Kasumi-1 (cell line): ENCODE results near the gene COL5A2.

ENCODE experiments used
- DNase-seq, 2 experiments: peaks; one replicate each; lab custom pipeline; 2025; lab: John Stamatoyannopoulos, UW

COL5A2 gene

DNA sequence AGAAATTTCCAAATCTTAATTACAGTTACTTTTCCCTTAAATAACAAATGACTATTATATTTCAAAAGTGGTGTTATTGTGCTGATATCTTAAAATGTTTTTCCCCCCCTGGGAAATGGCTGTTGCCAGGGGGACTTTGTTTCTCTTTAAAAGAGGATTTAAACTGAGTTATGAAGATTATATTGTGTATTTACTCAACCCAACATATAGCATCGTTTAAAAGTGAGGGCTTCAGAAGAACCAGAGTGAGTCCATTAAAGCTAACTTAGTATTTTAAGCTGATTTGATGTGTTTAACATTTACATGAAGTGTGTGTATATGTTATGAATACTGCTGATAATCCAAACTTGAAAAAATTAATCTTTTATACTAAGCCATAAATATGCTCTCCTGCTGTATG, 81.6 kb downstream of the COL5A2 start:
- DNase-seq, result no peak

DNA sequence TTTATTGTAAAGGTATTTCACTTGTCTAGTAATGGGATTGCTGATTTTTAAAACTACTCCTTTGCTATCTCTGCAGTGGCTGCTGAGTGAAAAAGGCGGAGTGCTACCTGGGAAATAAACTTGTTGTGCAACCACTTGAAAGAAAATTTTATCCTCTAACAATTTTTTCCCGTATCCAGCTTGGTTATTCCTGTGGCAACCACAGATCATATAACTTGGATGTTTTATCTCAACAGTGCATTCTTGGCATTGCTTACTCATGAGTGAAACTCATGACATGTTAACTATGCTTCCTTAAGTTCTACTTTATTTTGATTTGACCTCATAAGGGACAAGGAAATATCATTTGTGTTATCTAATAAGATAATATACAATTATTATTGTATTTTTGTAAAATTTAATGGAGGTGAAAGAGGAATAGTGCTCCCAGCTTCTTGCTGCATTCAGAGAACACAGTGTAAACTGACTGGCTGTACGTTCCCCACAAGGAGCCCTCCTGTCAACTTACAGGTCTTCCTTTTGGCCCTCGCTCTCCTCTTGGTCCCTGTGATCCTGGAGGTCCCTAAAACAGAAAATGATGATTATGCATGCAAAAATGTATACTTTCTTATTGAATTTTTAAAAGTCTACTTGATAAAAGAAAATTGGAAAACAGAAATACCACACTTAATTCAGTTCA, 82.7 kb downstream of the COL5A2 start:
- no peak for DNase-seq

DNA sequence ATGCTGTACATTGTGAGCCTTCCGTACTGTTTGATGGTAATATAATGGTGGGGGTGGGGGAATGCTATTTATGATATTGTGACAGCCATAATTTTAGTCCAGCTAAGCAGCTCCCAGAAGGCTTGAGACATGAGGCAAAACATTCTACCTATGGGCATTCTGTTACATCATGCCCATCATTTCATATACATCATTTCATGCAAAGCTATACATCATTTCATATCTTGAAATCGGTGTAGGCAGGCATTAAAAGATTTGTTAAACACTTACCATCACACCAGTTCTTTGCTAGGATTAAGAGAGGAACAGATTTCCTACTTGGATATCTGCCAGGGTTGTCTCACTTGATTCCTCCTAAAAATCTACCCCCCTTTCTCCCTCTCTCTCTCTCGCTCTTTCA, 84.5 kb downstream of the COL5A2 start:
- DNase-seq, result no peak

DNA sequence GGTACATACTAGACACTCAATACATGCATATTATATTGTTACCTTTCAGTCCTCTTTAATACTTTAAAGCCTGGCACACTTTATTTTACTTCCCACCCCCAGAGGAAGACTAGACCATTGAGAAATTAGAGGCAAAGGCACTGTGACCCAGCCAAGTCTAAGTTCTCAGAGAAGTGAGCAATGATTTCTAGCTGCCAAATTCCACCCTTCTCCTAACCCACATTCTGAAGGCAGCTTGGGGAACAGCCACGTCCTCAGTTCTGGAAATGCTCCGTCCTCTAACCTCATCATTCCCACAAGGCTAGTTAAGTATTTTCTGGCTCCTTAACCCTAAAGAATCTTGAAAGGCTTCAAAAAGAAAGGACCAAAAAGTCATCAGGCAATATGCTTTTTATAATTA, 86.6 kb downstream of the COL5A2 start:
- DNase-seq, result no peak

DNA sequence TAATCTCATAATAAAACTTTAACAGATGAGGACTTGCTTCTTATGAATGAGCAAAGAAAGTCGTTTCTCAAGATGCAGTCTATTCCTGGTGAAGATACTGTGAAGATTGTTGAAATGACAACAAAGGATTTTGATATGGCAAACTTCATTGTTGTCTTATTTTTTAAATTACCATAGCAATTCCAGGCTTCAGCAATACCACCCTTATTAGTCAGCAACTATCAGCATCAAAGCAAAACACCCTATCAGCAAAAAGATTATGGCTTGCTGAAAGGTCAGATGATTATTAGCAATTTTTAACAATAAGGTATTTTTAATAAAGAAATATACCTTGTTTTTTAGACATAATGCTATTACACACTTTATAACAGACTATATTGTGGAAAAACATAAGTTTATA, 88.3 kb downstream of the COL5A2 start:
- no peak for DNase-seq

DNA sequence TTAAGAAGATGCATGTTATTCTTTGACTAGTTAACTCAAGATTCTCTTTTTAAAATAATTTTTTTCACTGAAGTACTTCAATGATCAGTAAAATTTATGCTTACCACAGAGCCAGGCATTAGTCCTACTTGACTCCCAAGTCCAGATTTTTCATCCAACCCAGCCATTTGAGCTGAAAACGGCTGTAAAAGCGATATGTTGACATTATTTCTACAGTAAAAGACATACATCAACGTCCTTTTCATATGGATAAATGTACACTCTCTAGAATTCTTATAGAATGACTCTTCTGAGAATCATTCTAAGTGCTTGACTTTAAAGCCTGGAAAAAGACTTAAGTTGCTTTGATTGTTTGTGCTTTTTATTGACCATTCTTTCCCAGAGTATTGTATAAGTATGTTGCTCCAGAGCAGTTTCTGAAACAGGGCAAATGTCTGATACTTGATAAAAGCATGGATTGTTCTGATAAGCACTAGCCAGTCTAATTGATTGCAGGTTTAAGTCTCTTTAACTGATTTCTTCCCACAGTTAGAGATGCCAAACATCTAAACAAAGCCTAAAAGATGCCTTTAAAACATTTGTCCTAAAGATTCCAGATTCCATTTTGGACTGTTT, 90.9 kb downstream of the COL5A2 start:
- DNase-seq, result no peak

DNA sequence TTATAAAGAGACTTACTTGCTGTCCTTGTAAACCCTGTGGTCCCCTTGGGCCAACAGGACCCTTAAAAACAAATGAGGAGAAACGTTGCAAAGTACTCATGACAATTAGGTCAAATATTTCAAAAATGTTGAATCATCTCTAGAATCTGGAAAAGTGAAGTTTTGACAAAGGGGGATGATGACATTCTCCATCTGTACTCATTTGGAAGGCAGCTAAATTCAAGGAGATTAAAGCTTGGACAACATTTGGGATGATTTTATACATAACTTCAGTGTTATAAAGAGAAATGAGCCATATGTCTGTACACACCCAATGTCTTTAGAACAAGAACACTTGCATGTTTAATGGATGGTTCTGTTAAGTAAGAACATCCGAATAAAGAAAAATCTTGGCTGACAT, 92.9 kb downstream of the COL5A2 start:
- no peak for DNase-seq

DNA sequence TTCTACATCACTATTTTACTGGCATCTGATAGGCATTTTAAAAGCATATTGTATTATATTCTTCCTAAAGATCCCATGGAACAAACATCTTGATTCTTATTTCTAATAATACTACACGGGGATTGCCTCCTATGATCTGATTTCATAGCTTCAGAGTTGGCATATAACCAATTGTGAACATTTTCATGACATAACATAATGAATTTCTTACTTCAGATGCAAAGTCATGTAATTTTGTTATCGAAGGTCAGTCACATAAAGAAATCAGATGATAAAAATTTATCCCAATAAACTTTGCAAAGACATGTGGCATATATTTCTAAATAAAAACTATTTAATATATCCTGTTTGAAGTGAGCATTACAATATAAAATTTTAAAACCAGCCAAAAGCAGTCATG, 93.3 kb downstream of the COL5A2 start:
- no peak for DNase-seq

DNA sequence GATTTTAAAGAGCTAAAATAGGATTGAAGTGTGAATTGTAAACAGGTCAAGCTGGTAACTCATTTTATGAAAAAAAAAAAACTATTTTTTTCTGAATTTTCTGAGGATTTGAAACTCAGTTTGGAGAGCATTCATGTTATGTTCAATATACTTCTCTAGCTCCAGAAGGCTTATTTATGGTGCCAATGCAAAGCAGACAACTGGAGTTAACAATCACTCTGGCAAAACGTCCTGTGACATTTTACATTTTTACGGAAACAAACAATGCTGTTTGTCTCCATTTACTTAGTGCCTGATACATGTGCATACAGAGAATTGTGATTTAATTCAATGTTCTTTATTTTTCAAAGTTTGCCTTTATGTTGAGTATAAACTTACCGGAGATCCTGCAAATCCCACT, 96.0 kb downstream of the COL5A2 start:
- DNase-seq, result no peak

DNA sequence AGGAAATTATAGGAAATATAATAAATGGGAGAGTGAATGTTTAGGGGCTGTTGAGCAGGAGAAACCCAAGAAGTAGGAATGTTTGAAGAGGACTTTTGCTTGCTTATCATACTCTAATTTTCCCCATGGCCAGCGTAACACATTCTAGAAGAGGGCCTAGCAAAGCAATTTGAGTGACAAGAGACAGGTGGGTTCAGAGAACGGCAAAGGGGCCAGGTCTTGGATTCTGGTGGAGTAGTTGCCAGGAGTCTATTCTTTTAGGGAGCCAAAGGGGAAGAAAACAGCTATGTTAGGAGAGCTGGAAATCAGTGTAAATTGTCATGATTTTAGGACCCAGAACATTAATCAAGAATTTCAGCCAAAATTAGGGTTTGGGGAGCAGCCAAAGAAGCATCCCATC, 96.5 kb downstream of the COL5A2 start:
- no peak for DNase-seq

DNA sequence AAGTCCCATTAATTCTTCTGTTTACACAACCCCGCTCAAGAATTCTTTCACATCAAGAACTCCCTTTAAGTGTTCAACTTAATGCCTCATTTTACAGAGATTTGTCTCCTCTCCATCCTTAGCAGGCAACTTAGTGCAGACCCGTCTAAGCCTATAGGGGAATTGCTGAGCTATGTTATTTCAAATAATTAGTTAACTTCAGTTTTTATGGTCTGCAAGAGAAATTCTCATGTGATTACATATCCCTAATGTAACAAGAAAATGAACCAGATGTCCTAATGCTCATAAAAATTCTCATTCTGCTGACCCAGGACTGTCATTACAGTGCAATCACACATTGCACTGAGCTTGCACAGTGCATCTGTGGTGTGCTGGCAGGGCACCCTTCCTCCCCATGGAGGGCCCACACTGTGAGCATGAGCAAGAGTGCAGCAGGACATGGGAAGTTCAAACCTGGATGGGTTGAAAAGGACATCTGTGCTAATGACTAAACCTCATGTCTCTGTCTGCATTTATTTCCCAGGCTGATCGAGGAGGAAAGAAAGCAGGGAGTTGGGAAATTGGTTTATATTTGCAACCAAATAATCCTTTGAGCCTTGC, 97.1 kb downstream of the COL5A2 start:
- no peak for DNase-seq

DNA sequence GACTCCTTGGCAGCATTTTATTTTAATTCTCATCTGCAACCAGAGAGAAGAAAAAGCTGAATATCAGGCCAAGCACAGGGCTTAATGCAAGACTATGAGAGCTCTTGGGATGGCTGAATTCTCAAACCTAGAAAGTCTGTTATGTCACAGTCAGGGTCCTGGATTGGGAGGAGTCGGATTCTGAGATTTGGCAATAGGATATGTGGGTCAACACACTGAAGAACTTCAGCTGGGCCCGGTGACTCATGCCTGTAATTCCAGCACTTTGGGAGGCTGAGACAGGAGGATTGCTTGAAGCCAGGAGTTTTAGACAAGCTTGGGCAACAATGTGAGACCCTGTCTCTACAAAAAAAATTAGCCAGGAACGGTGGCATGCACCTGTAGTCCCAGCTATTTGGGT, 103.0 kb downstream of the COL5A2 start:
- DNase-seq, result no peak

DNA sequence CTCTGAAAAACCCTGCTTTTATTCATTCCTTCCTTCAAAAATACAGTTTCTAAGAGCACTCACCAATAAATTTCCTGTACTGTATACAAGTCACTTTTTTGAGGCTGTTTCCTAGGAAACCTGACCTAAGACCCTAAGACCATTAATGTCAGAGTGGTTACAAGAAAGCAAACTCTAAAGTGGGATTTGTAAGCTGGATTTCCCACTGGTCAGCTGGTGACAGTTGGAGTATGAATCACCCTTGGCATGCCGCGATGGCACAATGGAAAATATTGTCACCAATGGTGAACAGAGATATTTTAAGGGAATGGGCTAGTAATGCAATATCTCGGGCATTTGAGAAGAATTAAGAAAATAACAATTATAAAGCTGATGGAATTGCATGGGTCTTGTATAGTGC, 103.4 kb downstream of the COL5A2 start:
- DNase-seq, result no peak

DNA sequence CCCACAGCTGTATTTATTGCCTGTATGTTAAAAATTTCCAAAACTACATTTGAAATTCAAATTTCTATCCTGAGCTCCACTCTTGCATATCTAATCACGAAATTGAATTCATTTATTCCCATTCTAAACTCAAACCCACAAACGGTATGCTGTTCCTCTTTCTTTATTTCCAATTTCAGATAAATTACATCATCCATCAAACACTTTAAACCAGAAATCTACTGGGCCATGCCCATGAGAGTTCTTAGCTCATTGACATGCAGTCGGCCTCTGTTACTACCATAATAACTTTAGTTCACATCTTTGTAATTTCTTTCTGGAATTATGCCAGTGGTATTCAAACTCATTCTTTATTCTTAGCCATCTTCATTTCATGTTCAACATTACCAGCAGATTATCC, 105.1 kb downstream of the COL5A2 start:
- DNase-seq, result no peak

DNA sequence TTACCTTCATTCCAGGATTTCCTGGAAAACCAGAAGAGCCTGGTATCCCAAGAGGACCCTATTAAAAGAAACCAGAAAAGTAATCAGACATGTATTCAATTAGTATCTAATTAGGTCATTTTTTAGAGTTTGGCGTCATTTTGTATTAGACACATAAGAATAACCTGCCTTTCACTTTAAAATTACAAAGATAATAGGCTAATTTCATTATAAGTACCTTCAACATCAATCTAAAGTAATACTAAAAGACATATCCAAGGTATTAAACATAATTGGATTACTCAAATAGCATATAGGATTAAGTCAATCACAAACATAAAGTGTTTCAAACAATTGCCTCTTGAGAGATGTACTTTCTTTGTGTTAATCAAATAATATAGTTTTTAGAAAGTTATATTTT, 107.5 kb downstream of the COL5A2 start:
- no peak for DNase-seq

DNA sequence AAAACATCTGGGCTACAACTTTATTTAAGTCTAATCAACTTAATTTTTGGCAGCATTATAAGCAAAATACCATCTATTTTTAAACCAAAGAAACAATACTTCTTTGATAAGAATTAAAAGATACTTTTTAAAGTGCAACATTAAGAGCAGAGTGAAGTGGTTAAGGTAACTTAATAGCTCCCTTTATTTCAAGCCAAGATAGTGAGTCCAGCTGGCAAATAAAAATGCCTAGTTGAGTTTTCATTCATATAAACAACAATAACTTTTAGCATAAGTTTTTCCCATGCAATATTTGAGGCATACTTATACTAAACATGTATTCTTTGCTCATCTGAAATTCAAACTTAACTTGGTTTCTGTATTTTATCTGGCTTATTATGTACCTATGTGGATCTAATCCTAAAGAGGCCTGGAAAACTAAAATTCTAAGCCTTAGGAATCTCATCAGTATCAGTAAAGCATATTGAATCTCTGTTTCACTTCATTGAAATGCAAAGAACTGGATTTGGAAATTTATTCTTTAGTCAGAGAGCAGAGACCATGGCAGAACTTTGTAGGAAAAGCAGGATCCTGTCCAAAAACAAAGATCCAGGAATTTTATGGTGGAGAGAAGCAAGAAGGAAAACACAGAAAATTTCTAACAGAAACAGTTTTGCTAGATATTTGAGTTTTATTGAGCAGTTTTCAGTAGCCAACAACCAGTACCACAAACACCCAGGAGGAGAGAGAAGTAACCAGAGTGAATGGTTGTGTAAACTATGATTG, 109.5 kb downstream of the COL5A2 start:
- DNase-seq, result no peak

DNA sequence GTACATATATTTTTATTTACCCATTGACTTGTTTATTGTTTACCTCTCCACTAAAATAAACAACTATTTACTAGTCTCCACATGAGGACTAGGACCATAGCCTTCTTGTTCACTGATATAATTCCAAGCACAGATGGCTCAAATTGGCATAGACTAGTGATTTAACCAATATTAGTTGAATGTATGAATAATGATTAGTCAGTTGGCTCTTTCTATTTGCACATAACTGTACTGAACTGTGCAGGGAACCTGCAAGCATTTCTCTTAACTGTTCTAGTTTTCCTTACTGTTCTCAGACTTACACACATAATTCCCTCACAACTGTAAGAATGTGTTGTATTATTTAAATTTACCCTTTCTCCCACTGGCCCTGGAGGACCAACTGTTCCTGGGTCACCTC, 113.5 kb downstream of the COL5A2 start:
- DNase-seq, result no peak

DNA sequence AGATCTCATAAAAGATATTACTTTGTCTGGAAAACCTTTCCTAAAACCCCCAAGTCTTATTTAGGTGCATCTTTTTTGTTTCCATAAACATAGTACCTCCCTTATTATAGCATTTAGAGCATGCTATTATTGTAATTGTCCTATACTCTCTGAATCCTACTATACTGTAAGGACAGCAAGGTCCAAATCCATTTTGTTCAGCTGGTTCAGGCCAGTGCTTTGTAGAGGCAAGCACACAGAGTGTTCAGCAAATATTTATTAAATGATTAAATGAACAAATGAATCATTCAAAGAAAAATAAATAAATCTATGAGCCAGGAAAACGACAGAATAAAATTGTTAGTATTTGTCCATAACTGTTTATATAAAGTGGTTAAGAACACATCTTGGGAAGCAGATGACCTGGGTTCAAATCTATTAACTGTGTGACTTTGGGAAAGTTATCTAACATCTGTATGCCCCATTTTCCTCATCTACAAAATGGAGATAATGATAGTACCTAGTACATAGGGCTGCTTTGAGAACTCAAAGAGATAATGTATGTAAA, 119.4 kb downstream of the COL5A2 start:
- DNase-seq, result no peak

DNA sequence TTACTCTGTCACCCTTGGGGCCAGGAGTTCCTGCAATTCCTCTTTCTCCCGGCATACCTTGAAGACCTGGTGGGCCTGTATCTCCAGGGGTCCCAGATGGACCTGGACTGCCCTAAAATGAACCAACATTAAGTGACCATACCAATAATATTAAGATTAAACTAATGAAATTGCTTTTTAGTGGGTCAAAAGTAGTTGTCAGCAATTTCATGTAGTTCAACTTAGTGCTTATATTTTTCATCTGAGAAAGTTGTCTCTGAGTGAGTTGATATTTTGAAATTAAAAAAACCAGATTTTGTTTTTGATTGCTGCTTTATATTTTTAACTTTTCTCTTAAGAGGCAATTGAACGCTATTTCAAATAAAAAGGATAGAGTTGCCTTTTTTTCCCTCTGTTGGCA, 122.2 kb downstream of the COL5A2 start:
- DNase-seq, result no peak

DNA sequence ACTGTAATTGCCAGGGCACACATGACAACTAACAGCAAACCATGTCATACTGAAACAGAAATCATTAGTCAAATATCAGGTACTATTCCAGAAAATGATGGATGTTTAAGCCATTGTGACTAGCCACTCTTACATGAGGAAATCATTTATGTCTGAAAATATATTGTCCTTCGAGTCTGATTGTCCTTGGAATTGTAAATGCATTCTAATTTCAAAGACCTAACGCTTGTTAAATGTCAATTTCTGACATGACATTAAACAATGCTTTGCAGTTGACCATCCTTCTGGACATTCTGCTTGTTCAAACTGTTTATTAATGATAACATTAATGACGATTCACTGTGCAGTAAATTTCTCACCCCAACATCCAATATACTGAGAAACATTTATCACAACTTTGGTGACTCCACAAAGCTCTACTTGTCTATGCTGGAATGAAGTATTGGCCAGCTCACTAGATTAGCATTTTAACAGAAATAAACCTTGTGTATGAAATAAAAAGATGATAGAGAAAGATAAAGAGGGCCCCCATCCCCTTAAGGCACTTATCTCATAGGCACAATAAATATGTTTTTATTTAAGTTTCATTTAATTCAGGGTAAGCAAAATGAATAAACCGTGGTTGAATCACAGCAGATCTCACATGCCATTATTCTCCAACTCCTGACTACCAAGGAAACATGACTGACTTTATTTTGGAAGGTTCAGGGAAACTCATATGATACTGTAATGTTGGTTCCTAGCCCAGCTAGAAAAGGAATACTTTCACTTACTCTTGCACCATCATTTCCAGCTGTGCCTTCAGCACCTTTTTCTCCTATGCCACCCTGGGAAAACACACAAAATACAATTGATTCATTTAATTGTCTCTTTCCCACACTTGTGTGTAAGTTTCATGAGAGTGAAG, 123.1 kb downstream of the COL5A2 start:
- no peak for DNase-seq

DNA sequence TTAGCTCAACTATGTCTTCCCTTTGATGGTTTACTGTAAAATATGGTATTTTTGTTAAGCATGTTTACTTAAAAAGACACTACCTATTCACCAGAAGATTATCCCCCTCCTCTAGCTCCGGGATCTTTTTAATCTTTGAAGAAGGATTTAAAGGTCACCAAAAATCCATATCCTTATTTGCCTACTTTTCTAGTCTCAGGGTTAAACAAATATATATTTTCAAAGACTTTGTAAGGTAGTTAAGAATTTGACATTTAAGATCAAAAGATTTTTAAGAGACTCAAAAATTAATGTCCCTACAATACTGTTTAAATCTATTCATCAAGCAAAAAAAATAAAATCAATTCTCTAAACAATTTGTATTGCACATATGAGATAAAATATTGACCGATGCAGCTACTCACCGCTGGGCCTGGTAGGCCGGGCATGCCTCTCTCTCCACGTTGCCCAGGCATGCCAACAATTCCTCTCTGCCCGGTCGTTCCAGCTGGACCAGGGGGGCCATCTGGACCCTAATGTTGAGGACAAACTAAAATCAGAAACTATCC, 129.3 kb downstream of the COL5A2 start:
- DNase-seq, result no peak
